ENCODE data around the gene CA10.

The CA10 gene

GRCh38 chr17:51687887-51688286 is 470.6 kb downstream of the CA10 start:
- Histone ChIP-seq H3K4me3 (no peak overlapping the region), H3K27ac (no peak overlapping the region)
- TF ChIP-seq CTCF (IDR thresholded peaks at IDR 0.05), result no peak
- DNase-seq (ENCODE audit: low spot score), result no peak

- Histone ChIP-seq H3K4me3 (no peak overlapping the region), H3K27ac (no peak overlapping the region)
- TF ChIP-seq CTCF (IDR thresholded peaks at IDR 0.05), result no peak
- DNase-seq (ENCODE audit: low spot score), result no peak
Observed at GRCh38 chr17:51685287-51685909, 473.1 kb downstream of the CA10 start.

GRCh38 chr17:51684214-51684613 is 474.3 kb downstream of the CA10 start:
- H3K27ac ChIP-seq, result no peak overlapping the region
- H3K4me3 ChIP-seq, result no peak overlapping the region
- no peak for DNase-seq (ENCODE audit: low spot score)
- TF ChIP-seq CTCF (IDR thresholded peaks at IDR 0.05), result no peak

DNA sequence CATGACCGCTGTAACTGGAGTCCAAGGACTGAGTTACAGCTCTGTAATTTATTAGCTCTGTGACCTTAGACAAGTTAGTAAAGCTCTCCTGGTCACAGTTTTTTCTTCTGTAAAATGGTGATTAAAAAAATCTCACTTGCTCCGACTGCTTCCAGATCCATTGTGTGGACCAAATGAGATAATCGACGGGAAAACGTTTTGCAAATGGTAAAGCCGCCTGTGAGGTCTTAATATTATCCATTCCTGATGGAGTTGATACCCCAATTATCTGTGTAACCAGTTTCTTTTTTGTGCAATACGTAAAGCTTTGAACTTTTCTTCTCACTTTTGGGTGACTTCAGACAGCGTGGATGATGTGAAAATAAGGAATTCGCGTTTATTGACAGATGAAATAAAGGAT is 475.2 kb downstream of the CA10 start:
- no peak overlapping the region for H3K4me3 ChIP-seq
- TF ChIP-seq CTCF (IDR thresholded peaks at IDR 0.05), result no peak
- no peak overlapping the region for H3K27ac ChIP-seq
- DNase-seq (ENCODE audit: low spot score), result no peak

GRCh38 chr17:51682115-51682514 is 476.4 kb downstream of the CA10 start:
- no peak for TF ChIP-seq CTCF (IDR thresholded peaks at IDR 0.05)
- no peak overlapping the region for H3K27ac ChIP-seq
- DNase-seq (ENCODE audit: low spot score), result no peak
- no peak overlapping the region for H3K4me3 ChIP-seq

- no peak for DNase-seq (ENCODE audit: low spot score)
- Histone ChIP-seq H3K27ac (no peak overlapping the region), H3K4me3 (no peak overlapping the region)
- no peak for TF ChIP-seq CTCF (IDR thresholded peaks at IDR 0.05)
Observed at GRCh38 chr17:51677875-51678274, 480.6 kb downstream of the CA10 start.

GRCh38 chr17:51676691-51677487 is 481.6 kb downstream of the CA10 start:
- no peak overlapping the region for H3K27ac ChIP-seq
- no peak for TF ChIP-seq CTCF (IDR thresholded peaks at IDR 0.05)
- H3K4me3 ChIP-seq, result no peak overlapping the region
- no peak for DNase-seq (ENCODE audit: low spot score)

All from coronary artery (tissue), 2 donors.